NCI-H2081 (cell line): ENCODE data around the gene CLDN18.

Source experiments
- DNase-seq, 2 experiments: peaks; one replicate each; lab custom pipeline; 2025; lab: John Stamatoyannopoulos, UW

CLDN18 gene

GRCh38 chr3:138027821-138028220 lies 17.9 kb downstream of the CLDN18 start:
- no peak for DNase-seq

- no peak for DNase-seq
Observed at GRCh38 chr3:138030734-138031280, 20.8 kb downstream of the CLDN18 start.

- DNase-seq, result no peak
Observed at GRCh38 chr3:138031536-138031935, 21.6 kb downstream of the CLDN18 start.

GRCh38 chr3:138032567-138032966 lies 22.6 kb downstream of the CLDN18 start:
- no peak for DNase-seq

GRCh38 chr3:138033202-138033691 lies 23.3 kb downstream of the CLDN18 start:
- DNase-seq, result no peak

GRCh38 chr3:138034918-138035317 lies 25.0 kb downstream of the CLDN18 start:
- DNase-seq, result no peak

GRCh38 chr3:138036572-138036971 lies 26.6 kb downstream of the CLDN18 start:
- DNase-seq, result no peak

- no peak for DNase-seq
Observed at GRCh38 chr3:138038725-138039462, 28.9 kb downstream of the CLDN18 start.

GRCh38 chr3:138042043-138042442 lies 32.1 kb downstream of the CLDN18 start:
- no peak for DNase-seq

- no peak for DNase-seq
Observed at GRCh38 chr3:138043266-138044029, 33.5 kb downstream of the CLDN18 start.

GRCh38 chr3:138046085-138046484 lies 36.1 kb downstream of the CLDN18 start:
- DNase-seq, result no peak

- DNase-seq, result no peak
Observed at GRCh38 chr3:138046955-138047354, 37.0 kb downstream of the CLDN18 start.

GRCh38 chr3:138047596-138048158 lies 37.7 kb downstream of the CLDN18 start:
- DNase-seq, result no peak

- no peak for DNase-seq
Observed at GRCh38 chr3:138049157-138049919, 39.4 kb downstream of the CLDN18 start.

- peak; percentile 63 to 66 for DNase-seq
Observed at GRCh38 chr3:138051947-138052802, 42.2 kb downstream of the CLDN18 start.

- DNase-seq, result no peak
Observed at GRCh38 chr3:138054057-138054456, 44.1 kb downstream of the CLDN18 start.

GRCh38 chr3:138057384-138057783 lies 47.4 kb downstream of the CLDN18 start:
- DNase-seq, result no peak

GRCh38 chr3:138059261-138059660 lies 49.3 kb downstream of the CLDN18 start:
- no peak for DNase-seq

- no peak for DNase-seq
Observed at GRCh38 chr3:138060792-138061191, 50.8 kb downstream of the CLDN18 start.

GRCh38 chr3:138062037-138062436 lies 52.1 kb downstream of the CLDN18 start:
- DNase-seq, result no peak

- no peak for DNase-seq
Observed at GRCh38 chr3:138062626-138063025, 52.7 kb downstream of the CLDN18 start.
